ENCODE data around the gene SYNPO2L. TPM values are rescaled to one million over a fixed set of nuclear protein-coding genes. Genes with fewer than 3 reads are reported as not detected.

Gene SYNPO2L
- total RNA-seq = 0.08 TPM in 1 of 2 replicates, not detected in the other

GRCh38 chr10:73655990-73656298 is at the start of gene SYNPO2L:
SYNPO2L (minus strand) TSS chr10:73656029; CDS start chr10:73655922, 107 bp downstream.

GRCh38 chr10:73697675-73698159 is 41.9 kb upstream of the SYNPO2L start, which contains the start of gene AGAP5:
AGAP5 (minus strand) TSS chr10:73698109; CDS start chr10:73697755, 354 bp downstream.

GRCh38 chr10:73641328-73642060 is 14.3 kb downstream of the SYNPO2L start, which contains the start of gene MYOZ1:
MYOZ1 (minus strand) TSS chr10:73641474; CDS start chr10:73640017, 1,457 bp downstream.

Other genes with a start within 250 kb of the SYNPO2L start
- 45.6 and 75.9 TPM in 2 replicates for gene ANXA7, start 242.0 kb downstream of the SYNPO2L start, total RNA-seq
- 0.39 and 0.96 TPM in 2 replicates for gene MSS51, start 222.5 kb downstream of the SYNPO2L start, total RNA-seq
- 20.7 and 22.8 TPM in 2 replicates for gene PPP3CB, start 160.0 kb downstream of the SYNPO2L start, total RNA-seq
- 5.8 and 6.5 TPM in 2 replicates for gene USP54, start 64.7 kb downstream of the SYNPO2L start, total RNA-seq
- gene MYOZ1, start 14.6 kb downstream of the SYNPO2L start, total RNA-seq = 0.39 TPM in 1 of 2 replicates, not detected in the other
- gene AGAP5, start 42.1 kb upstream of the SYNPO2L start, total RNA-seq = 0.13 and 4.4 TPM in 2 replicates
- 55.7 and 56.8 TPM in 2 replicates for gene SEC24C, start 88.3 kb upstream of the SYNPO2L start, total RNA-seq
- gene CHCHD1, start 126.0 kb upstream of the SYNPO2L start, total RNA-seq = 40.6 and 56.0 TPM in 2 replicates
- 33.4 and 90.1 TPM in 2 replicates for gene ZSWIM8, start 129.6 kb upstream of the SYNPO2L start, total RNA-seq
- gene NDST2, start 155.6 kb upstream of the SYNPO2L start, total RNA-seq = 7.4 and 35.7 TPM in 2 replicates
- 14.7 and 18.3 TPM in 2 replicates for gene CAMK2G, start 218.5 kb upstream of the SYNPO2L start, total RNA-seq